NCI-H1105 (cell line): ENCODE results near the gene STAMBPL1.

Experiments
- DNase-seq: peaks from one replicate; lab custom pipeline; 2025; lab: John Stamatoyannopoulos, UW

STAMBPL1 gene

GRCh38 chr10:88893611-88894010, 13.6 kb downstream of the STAMBPL1 start:
- no peak for DNase-seq

- no peak for DNase-seq
Measured at GRCh38 chr10:88895250-88895649, 15.2 kb downstream of the STAMBPL1 start.

- DNase-seq, result no peak
Measured at GRCh38 chr10:88896372-88896993, 16.4 kb downstream of the STAMBPL1 start.

- no peak for DNase-seq
Measured at GRCh38 chr10:88896994-88897853, 17.2 kb downstream of the STAMBPL1 start.

- no peak for DNase-seq
Measured at GRCh38 chr10:88898727-88899126, 18.7 kb downstream of the STAMBPL1 start.

- no peak for DNase-seq
Measured at GRCh38 chr10:88899886-88900285, 19.8 kb downstream of the STAMBPL1 start.

- DNase-seq, result no peak
Measured at GRCh38 chr10:88901206-88901983, 21.4 kb downstream of the STAMBPL1 start.

- DNase-seq, result no peak
Measured at GRCh38 chr10:88901984-88902789, 22.1 kb downstream of the STAMBPL1 start.

- DNase-seq, result no peak
Measured at GRCh38 chr10:88903715-88904114, 23.7 kb downstream of the STAMBPL1 start.

GRCh38 chr10:88906921-88907320, 26.9 kb downstream of the STAMBPL1 start:
- no peak for DNase-seq

GRCh38 chr10:88908194-88908593, 28.1 kb downstream of the STAMBPL1 start:
- DNase-seq, result no peak

GRCh38 chr10:88911116-88911515, 31.1 kb downstream of the STAMBPL1 start:
- DNase-seq, result no peak

GRCh38 chr10:88911851-88912250, 31.8 kb downstream of the STAMBPL1 start:
- DNase-seq, result no peak

GRCh38 chr10:88913127-88913526, 33.1 kb downstream of the STAMBPL1 start:
- peak; percentile 4 for DNase-seq

- peak; percentile 30 for DNase-seq
Measured at GRCh38 chr10:88913788-88914187, 33.7 kb downstream of the STAMBPL1 start.

- no peak for DNase-seq
Measured at GRCh38 chr10:88915781-88916180, 35.7 kb downstream of the STAMBPL1 start.

GRCh38 chr10:88916231-88916630, 36.2 kb downstream of the STAMBPL1 start:
- no peak for DNase-seq

- no peak for DNase-seq
Measured at GRCh38 chr10:88916986-88917385, 36.9 kb downstream of the STAMBPL1 start.

- DNase-seq, result no peak
Measured at GRCh38 chr10:88918191-88918905, 38.3 kb downstream of the STAMBPL1 start.

- no peak for DNase-seq
Measured at GRCh38 chr10:88919041-88919440, 39.0 kb downstream of the STAMBPL1 start.

GRCh38 chr10:88920198-88920597, 40.2 kb downstream of the STAMBPL1 start:
- no peak for DNase-seq
